ENCODE measurements around the gene GTF3C2. TPM values are rescaled to one million over a fixed set of nuclear protein-coding genes. Genes with fewer than 3 reads are reported as not detected.
A peak's percentile ranks its signal among the peaks of the same experiment; 100 is the strongest.

GTF3C2 gene
- total and polyA plus RNA-seq, 2 of the 13 experiments (the other 11 are each of a cell fraction or from before 2014, with no cell fraction given) = 77.5 to 130 TPM

- H3K4me3 ChIP-seq (replicated peaks in 1 of 3; ENCODE audit: insufficient read depth in 1 of 3, low read depth in 2 of 3, low read length in 3 of 3) = peak overlapping the region; percentile 49 to 77 (median 63)
- peak overlapping the region; percentile 98 for H2AFZ ChIP-seq (ENCODE audit: low read length)
- H3K4me1 ChIP-seq (ENCODE audit: insufficient read depth, low read length) = peaks cover 33% of the 10 kb centered on the region
- no peaks in the 10 kb centered on the region for H4K20me1 ChIP-seq (ENCODE audit: insufficient read depth, low read length)
- peaks cover 0 to 5% of the 10 kb centered on the region in 2 experiments; a peak in 3 of 5 replicates for H3K27me3 ChIP-seq (ENCODE audit: control insufficient read depth in 1 of 2, insufficient read depth in 2 of 2, low read length in 2 of 2)
- H3K27ac ChIP-seq (ENCODE audit: extremely low read length, insufficient read depth, low read length) = peak overlapping the region; percentile 42
- BruUV-seq (replicated peaks) = no TSS peak
- ATAC-seq (peak; percentile 60), FAIRE-seq (peak; percentile 84), DNase-seq (ENCODE audit: low spot score) (peak; percentile 86)
- no peaks in the 10 kb centered on the region for H3K79me2 ChIP-seq (ENCODE audit: insufficient read depth, low read length)
- no peaks in the 10 kb centered on the region for H3K9me3 ChIP-seq (ENCODE audit: low read length)
- intact Hi-C loops (cut with micrococcal nuclease; ENCODE audit: unreplicated experiment) = loop anchor here (1.0 kb wide), 4 partner anchors 18 to 53 kb away; no protein-coding TSS in a partner anchor
- ChIA-PET POLR2A (interaction anchor here (0.9 to 3.1 kb wide), 20 partner anchors 9 to 252 kb away, joined by 3 to 22 read pairs (median 5); partner anchors contain the start of genes AGBL5, ATRAID, EIF2B4 and GTF3C2), CTCF (ENCODE audit: low intra/inter-chr PET ratio, low total read pairs) (interaction anchor here (0.8 to 2.6 kb wide), 11 partner anchors 10 to 457 kb away, joined by 3 to 38 read pairs (median 5); partner anchors contain the start of gene KHK)
- WGBS (ENCODE audit: low lambda C conversion rate) = 2% methylated on average over 25 of the region's 25 CpGs
- peak overlapping the region; percentile 67 for H3K9ac ChIP-seq (ENCODE audit: insufficient read depth, low read depth, low read length)
- H3K4me2 ChIP-seq (ENCODE audit: low read depth, low read length) = peak overlapping the region; percentile 95
- no peaks in the 10 kb centered on the region for H3K36me3 ChIP-seq (replicated peaks in 1 of 2; ENCODE audit: control insufficient read depth in 1 of 2, insufficient read depth in 2 of 2, low read length in 2 of 2)
- in situ Hi-C loops (cut with HindIII; ENCODE audit: extremely low pct_ligation_motif_present, low pct_unique_long_range_greater_than_20kb) = no loop called here
- TF ChIP-seq ZNF317 (CRISPR knock-in tag; IDR thresholded peaks at IDR 0.05) = 0 out of 2 replicates have a peak, but pooled peaks have one; percentile 23
- TF ChIP-seq, protein P1, sequence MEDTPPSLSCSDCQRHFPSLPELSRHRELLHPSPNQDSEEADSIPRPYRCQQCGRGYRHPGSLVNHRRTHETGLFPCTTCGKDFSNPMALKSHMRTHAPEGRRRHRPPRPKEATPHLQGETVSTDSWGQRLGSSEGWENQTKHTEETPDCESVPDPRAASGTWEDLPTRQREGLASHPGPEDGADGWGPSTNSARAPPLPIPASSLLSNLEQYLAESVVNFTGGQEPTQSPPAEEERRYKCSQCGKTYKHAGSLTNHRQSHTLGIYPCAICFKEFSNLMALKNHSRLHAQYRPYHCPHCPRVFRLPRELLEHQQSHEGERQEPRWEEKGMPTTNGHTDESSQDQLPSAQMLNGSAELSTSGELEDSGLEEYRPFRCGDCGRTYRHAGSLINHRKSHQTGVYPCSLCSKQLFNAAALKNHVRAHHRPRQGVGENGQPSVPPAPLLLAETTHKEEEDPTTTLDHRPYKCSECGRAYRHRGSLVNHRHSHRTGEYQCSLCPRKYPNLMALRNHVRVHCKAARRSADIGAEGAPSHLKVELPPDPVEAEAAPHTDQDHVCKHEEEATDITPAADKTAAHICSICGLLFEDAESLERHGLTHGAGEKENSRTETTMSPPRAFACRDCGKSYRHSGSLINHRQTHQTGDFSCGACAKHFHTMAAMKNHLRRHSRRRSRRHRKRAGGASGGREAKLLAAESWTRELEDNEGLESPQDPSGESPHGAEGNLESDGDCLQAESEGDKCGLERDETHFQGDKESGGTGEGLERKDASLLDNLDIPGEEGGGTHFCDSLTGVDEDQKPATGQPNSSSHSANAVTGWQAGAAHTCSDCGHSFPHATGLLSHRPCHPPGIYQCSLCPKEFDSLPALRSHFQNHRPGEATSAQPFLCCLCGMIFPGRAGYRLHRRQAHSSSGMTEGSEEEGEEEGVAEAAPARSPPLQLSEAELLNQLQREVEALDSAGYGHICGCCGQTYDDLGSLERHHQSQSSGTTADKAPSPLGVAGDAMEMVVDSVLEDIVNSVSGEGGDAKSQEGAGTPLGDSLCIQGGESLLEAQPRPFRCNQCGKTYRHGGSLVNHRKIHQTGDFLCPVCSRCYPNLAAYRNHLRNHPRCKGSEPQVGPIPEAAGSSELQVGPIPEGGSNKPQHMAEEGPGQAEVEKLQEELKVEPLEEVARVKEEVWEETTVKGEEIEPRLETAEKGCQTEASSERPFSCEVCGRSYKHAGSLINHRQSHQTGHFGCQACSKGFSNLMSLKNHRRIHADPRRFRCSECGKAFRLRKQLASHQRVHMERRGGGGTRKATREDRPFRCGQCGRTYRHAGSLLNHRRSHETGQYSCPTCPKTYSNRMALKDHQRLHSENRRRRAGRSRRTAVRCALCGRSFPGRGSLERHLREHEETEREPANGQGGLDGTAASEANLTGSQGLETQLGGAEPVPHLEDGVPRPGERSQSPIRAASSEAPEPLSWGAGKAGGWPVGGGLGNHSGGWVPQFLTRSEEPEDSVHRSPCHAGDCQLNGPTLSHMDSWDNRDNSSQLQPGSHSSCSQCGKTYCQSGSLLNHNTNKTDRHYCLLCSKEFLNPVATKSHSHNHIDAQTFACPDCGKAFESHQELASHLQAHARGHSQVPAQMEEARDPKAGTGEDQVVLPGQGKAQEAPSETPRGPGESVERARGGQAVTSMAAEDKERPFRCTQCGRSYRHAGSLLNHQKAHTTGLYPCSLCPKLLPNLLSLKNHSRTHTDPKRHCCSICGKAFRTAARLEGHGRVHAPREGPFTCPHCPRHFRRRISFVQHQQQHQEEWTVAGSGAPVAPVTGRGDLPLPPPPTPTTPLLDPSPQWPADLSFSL (CRISPR knock-in tag; IDR thresholded peaks at IDR 0.05) = no peak
- peak; percentile 32; the same call in 1 of the 2 replicates for TF ChIP-seq FOXK2 (IDR thresholded peaks at IDR 0.05)
- TF ChIP-seq ZFX (CRISPR knock-in tag; IDR thresholded peaks at IDR 0.05; ENCODE audit: low read depth) = 0 out of 2 replicates have a peak, but pooled peaks have one; percentile 35
- TF ChIP-seq, protein P2, sequence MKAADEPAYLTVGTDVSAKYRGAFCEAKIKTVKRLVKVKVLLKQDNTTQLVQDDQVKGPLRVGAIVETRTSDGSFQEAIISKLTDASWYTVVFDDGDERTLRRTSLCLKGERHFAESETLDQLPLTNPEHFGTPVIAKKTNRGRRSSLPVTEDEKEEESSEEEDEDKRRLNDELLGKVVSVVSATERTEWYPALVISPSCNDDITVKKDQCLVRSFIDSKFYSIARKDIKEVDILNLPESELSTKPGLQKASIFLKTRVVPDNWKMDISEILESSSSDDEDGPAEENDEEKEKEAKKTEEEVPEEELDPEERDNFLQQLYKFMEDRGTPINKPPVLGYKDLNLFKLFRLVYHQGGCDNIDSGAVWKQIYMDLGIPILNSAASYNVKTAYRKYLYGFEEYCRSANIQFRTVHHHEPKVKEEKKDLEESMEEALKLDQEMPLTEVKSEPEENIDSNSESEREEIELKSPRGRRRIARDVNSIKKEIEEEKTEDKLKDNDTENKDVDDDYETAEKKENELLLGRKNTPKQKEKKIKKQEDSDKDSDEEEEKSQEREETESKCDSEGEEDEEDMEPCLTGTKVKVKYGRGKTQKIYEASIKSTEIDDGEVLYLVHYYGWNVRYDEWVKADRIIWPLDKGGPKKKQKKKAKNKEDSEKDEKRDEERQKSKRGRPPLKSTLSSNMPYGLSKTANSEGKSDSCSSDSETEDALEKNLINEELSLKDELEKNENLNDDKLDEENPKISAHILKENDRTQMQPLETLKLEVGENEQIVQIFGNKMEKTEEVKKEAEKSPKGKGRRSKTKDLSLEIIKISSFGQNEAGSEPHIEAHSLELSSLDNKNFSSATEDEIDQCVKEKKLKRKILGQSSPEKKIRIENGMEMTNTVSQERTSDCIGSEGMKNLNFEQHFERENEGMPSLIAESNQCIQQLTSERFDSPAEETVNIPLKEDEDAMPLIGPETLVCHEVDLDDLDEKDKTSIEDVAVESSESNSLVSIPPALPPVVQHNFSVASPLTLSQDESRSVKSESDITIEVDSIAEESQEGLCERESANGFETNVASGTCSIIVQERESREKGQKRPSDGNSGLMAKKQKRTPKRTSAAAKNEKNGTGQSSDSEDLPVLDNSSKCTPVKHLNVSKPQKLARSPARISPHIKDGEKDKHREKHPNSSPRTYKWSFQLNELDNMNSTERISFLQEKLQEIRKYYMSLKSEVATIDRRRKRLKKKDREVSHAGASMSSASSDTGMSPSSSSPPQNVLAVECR (CRISPR knock-in tag; IDR thresholded peaks at IDR 0.05; ENCODE audit: borderline replicate concordance) = peak; percentile 31; the same call in 1 of the 2 replicates
- peak; percentile 14; the same call in 1 of the 2 replicates for TF ChIP-seq DMAP1 (CRISPR knock-in tag; IDR thresholded peaks at IDR 0.05)
- TF ChIP-seq, protein P3, sequence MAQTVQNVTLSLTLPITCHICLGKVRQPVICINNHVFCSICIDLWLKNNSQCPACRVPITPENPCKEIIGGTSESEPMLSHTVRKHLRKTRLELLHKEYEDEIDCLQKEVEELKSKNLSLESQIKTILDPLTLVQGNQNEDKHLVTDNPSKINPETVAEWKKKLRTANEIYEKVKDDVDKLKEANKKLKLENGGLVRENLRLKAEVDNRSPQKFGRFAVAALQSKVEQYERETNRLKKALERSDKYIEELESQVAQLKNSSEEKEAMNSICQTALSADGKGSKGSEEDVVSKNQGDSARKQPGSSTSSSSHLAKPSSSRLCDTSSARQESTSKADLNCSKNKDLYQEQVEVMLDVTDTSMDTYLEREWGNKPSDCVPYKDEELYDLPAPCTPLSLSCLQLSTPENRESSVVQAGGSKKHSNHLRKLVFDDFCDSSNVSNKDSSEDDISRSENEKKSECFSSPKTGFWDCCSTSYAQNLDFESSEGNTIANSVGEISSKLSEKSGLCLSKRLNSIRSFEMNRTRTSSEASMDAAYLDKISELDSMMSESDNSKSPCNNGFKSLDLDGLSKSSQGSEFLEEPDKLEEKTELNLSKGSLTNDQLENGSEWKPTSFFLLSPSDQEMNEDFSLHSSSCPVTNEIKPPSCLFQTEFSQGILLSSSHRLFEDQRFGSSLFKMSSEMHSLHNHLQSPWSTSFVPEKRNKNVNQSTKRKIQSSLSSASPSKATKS (CRISPR knock-in tag; IDR thresholded peaks at IDR 0.05) = no peak
Observed at GRCh38 chr2:27303093-27304025, 53.2 kb downstream of the GTF3C2 start.
